Measurements from ENCODE around the gene NCOA3. TPM values are rescaled to one million over a fixed set of nuclear protein-coding genes. Genes with fewer than 3 reads are reported as not detected.

The NCOA3 gene

DNA sequence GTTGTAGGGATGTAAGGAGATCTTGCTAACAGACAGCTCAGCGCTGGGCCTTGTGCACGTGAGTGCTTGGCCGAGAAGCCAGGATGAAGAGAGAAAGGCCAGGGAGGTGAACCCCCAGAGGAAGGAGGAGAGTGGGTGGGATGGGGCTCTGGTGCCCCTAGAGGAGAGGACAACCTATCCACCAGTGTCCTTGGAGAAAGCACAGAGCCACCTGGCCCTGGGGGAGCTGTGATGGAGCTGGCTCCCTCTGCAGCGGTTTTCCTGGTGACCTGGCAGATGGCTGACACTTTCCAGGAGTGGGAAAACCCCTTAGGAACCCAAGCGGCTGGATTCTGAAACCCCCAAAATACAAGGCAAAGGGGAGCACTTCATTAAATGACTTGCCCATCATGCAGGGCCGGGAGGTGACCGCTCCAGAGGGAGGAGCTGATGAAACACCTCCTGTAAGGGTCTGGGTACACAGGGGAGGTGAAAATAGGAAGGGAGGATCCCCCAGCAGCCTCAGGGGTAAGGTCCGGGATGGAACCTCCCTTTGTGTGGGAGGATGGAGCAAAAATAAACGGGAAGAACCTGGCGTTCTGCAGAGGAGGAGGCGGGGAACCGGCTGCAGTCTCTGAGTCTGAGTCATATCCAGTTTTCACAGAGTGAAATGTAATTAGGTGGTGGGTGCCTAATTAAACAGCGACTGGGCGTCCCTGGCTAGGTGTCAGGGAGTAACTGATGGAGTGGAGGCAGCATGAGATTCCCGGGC is 203.2 kb downstream of the NCOA3 start:
- H2BK5ac ChIP-seq (ENCODE audit: low read length) = no peak overlapping the region
- no peak overlapping the region for H3K56ac ChIP-seq (ENCODE audit: low read length)
- no peak for DNase-seq
- no peak overlapping the region for H3K4me2 ChIP-seq (ENCODE audit: low read length)
- H3K27ac ChIP-seq (ENCODE audit: low read depth, low read length) = no peak overlapping the region
- H3K36me3 ChIP-seq (ENCODE audit: control insufficient read depth, insufficient read depth, low read length) = no peaks in the 10 kb centered on the region
- H3K4me1 ChIP-seq (ENCODE audit: control insufficient read depth, low read depth, low read length) = no peaks in the 10 kb centered on the region
- H3K4me3 ChIP-seq (ENCODE audit: low read length) = no peak overlapping the region
- H3K79me2 ChIP-seq (ENCODE audit: control insufficient read depth, insufficient read depth, low read length) = no peaks in the 10 kb centered on the region
- H3K23ac ChIP-seq (ENCODE audit: low read length) = no peak overlapping the region
- no peak overlapping the region for H4K8ac ChIP-seq (ENCODE audit: low read depth, low read length)
- no peaks in the 10 kb centered on the region for H3K79me1 ChIP-seq (ENCODE audit: low read length)
- no peak overlapping the region for H2BK120ac ChIP-seq (ENCODE audit: low read depth, low read length)
- H3K18ac ChIP-seq (ENCODE audit: low read length) = no peak overlapping the region
- no peaks in the 10 kb centered on the region for H3K27me3 ChIP-seq (ENCODE audit: insufficient read depth, low read length, poor library complexity)
- no peak overlapping the region for H4K5ac ChIP-seq (ENCODE audit: low read length)
- no peak overlapping the region for H3K4ac ChIP-seq (ENCODE audit: low read depth, low read length)
- H2BK15ac ChIP-seq (replicated peaks; ENCODE audit: low read depth) = no peak overlapping the region
- H2AK5ac ChIP-seq (ENCODE audit: low read length) = no peak overlapping the region
- no CpG with 5 or more reads among the region's 15 CpGs for WGBS (ENCODE audit: extremely low coverage, insufficient coverage, low lambda C conversion rate)
- H3K9ac ChIP-seq (ENCODE audit: low read length) = no peak overlapping the region

DNA sequence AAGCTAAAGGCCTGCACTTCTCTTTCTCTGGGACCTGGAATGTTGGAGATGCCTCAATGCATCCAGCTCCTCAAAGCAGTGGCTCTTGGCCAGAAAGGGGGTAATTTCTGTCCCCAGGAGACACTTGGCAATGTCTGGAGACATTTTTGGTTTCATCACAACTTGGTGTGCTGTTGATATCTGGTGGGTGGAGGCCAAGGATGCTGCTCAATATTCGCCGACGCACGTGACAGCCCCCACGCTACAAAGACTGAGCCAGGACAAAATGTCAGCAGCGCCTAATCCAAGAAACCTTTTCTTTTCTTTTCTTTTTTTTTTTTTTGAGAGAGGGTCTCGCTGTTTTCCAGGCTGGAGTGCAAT is 203.8 kb downstream of the NCOA3 start:
- Histone ChIP-seq H3K9ac (ENCODE audit: low read length) (no peak overlapping the region), H3K27me3 (ENCODE audit: insufficient read depth, low read length, poor library complexity) (no peaks in the 10 kb centered on the region)

DNA sequence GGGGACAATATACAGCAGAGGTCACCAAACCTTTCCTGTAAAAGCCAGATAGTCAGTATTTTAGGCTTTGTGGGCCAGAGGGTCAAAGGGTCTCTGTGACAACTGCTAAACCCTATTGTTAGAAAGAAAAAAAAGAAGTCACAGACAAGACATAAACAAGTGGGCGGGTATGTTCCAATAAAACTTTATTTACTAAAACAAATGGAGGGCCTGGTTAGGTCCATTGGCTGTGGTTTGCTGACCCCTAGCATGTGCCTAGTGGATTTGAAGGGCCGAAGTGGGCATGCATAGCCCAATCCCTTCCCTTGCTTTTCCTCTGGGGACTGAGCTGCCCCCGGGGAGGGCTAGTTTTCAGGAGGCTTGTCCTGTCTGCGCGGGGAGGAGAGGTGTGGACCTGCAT is 204.7 kb downstream of the NCOA3 start:
- no peaks in the 10 kb centered on the region for H3K79me1 ChIP-seq (ENCODE audit: low read length)
- no peaks in the 10 kb centered on the region for H3K4me1 ChIP-seq (ENCODE audit: control insufficient read depth, low read depth, low read length)
- H2BK5ac ChIP-seq (ENCODE audit: low read length) = no peak overlapping the region
- WGBS (ENCODE audit: extremely low coverage, insufficient coverage, low lambda C conversion rate) = no CpG with 5 or more reads among the region's 5 CpGs
- H3K4ac ChIP-seq (ENCODE audit: low read depth, low read length) = no peak overlapping the region
- no peak overlapping the region for H3K4me2 ChIP-seq (ENCODE audit: low read length)
- H3K9ac ChIP-seq (ENCODE audit: low read length) = no peak overlapping the region
- DNase-seq = no peak
- H3K27me3 ChIP-seq (ENCODE audit: insufficient read depth, low read length, poor library complexity) = no peaks in the 10 kb centered on the region
- no peak overlapping the region for H3K18ac ChIP-seq (ENCODE audit: low read length)
- no peaks in the 10 kb centered on the region for H3K79me2 ChIP-seq (ENCODE audit: control insufficient read depth, insufficient read depth, low read length)
- no peak overlapping the region for H2AK5ac ChIP-seq (ENCODE audit: low read length)
- H2BK15ac ChIP-seq (replicated peaks; ENCODE audit: low read depth) = no peak overlapping the region
- no peak overlapping the region for H4K5ac ChIP-seq (ENCODE audit: low read length)
- H3K27ac ChIP-seq (ENCODE audit: low read depth, low read length) = no peak overlapping the region
- no peaks in the 10 kb centered on the region for H3K36me3 ChIP-seq (ENCODE audit: control insufficient read depth, insufficient read depth, low read length)
- H3K4me3 ChIP-seq (ENCODE audit: low read length) = no peak overlapping the region
- H2BK120ac ChIP-seq (ENCODE audit: low read depth, low read length) = no peak overlapping the region
- no peak overlapping the region for H4K8ac ChIP-seq (ENCODE audit: low read depth, low read length)
- H3K56ac ChIP-seq (ENCODE audit: low read length) = no peak overlapping the region
- H3K23ac ChIP-seq (ENCODE audit: low read length) = no peak overlapping the region

More for the DNA sequence above, 203.8 kb downstream of the NCOA3 start:
- H3K27ac ChIP-seq (ENCODE audit: low read depth, low read length) = no peak overlapping the region
- H3K4ac ChIP-seq (ENCODE audit: low read depth, low read length) = no peak overlapping the region
- no peak overlapping the region for H3K56ac ChIP-seq (ENCODE audit: low read length)
- no peak overlapping the region for H2BK120ac ChIP-seq (ENCODE audit: low read depth, low read length)
- H2BK15ac ChIP-seq (replicated peaks; ENCODE audit: low read depth) = no peak overlapping the region
- no peaks in the 10 kb centered on the region for H3K36me3 ChIP-seq (ENCODE audit: control insufficient read depth, insufficient read depth, low read length)
- H3K79me2 ChIP-seq (ENCODE audit: control insufficient read depth, insufficient read depth, low read length) = no peaks in the 10 kb centered on the region
- no peak overlapping the region for H3K4me2 ChIP-seq (ENCODE audit: low read length)
- H3K23ac ChIP-seq (ENCODE audit: low read length) = no peak overlapping the region
- no peak for DNase-seq
- H3K4me3 ChIP-seq (ENCODE audit: low read length) = no peak overlapping the region
- H3K4me1 ChIP-seq (ENCODE audit: control insufficient read depth, low read depth, low read length) = no peaks in the 10 kb centered on the region
- H2AK5ac ChIP-seq (ENCODE audit: low read length) = no peak overlapping the region
- H3K79me1 ChIP-seq (ENCODE audit: low read length) = no peaks in the 10 kb centered on the region
- no peak overlapping the region for H3K18ac ChIP-seq (ENCODE audit: low read length)
- no CpG with 5 or more reads among the region's 7 CpGs for WGBS (ENCODE audit: extremely low coverage, insufficient coverage, low lambda C conversion rate)
- H2BK5ac ChIP-seq (ENCODE audit: low read length) = no peak overlapping the region
- H4K8ac ChIP-seq (ENCODE audit: low read depth, low read length) = no peak overlapping the region
- no peak overlapping the region for H4K5ac ChIP-seq (ENCODE audit: low read length)

Small RNAs within 50 kb of the gene (small RNA-seq; reads per million reads assigned to genes)
- gene RNU6-497P (ENCODE audit: insufficient read depth) (not detected), gene RNU6-563P (ENCODE audit: insufficient read depth) (not detected)

All from mesendoderm (in vitro differentiated cells).